ENCODE data around the gene MCC.

GRCh38 chr5:113480243-113480642 is 8.0 kb downstream of the MCC start:
- no peak for TF ChIP-seq CTCF (IDR thresholded peaks at IDR 0.05)
- no peak for TF ChIP-seq POLR2A (IDR thresholded peaks at IDR 0.05)
